ENCODE results near the gene CCDC71L.

CCDC71L gene

DNA sequence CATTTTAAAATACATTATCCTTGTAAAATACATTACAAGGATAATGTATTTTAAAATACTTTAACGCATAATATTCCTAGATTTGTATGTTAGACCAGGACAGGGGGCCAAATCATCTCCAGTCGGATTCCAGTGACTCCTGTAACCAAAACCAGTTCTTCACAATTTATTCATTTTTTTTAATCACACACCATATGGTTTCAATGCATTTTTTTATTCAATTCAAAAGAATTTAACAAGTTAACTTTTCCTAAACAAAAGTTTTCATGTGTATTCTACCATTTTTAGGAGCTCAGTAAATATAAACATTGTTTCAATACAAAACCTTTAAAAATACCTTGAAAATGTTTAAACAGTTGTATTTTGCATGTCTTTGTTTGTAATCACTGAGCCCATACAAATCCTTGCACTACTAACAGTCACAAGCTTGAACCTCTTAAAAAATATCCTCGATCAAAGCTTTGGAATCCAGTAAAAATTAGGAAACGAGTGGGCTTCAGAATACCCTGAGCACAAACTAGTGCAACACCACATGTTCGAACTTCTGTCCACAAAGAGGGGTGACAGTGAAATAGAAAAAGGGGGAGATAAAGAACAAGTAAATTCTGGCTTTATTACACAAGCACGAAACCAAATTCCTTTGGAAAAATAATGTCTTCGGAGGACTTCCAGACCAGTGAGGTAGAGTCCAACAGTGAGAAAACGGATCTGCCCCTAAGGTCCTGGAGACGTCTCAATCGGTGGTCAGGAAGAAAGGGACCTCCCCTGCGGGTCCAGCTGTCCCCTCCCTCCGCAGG is 1.6 kb downstream of the CCDC71L start:
- peak overlapping the region; percentile 57 for H3K4me3 ChIP-seq (ENCODE audit: low read depth, low read length)

DNA sequence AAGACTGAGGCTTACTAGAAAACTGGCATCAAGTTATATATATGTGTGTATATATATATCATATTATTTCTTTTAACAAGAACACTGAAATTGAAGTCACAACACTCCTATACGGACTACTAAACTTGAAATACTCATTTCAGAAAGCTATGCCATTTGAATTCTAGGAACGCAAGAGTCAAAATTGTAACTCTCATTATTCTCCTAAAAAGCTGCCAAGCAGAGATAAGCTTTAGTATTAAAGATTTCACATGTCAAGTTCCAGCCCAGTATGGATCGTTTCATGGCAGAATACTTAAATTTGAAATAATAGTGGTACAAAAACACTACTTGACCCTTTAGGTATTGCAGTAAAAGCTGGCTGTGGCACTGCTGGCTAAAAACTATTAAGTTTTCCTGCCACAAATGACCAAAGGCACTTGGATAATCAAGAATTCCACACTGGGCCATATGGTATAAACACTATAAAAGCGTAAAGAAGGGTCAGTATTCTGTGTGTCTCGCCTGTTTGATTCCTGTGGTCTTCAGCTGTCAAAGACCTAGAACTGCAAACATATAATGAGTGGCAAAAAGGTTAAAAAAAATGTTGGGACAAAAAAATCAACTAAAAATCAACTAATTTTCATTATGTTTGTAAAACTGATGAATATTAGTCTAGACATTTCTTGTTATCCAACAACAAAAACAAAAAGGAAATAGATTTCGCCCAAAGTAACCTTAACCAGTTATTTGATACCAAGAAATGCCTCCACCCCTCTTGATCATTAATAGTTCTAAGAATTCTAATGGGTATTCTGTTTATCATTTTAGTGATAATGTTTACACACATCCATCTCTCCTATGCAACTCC is 2.4 kb downstream of the CCDC71L start:
- no peak overlapping the region for H3K4me3 ChIP-seq (ENCODE audit: low read depth, low read length)

DNA sequence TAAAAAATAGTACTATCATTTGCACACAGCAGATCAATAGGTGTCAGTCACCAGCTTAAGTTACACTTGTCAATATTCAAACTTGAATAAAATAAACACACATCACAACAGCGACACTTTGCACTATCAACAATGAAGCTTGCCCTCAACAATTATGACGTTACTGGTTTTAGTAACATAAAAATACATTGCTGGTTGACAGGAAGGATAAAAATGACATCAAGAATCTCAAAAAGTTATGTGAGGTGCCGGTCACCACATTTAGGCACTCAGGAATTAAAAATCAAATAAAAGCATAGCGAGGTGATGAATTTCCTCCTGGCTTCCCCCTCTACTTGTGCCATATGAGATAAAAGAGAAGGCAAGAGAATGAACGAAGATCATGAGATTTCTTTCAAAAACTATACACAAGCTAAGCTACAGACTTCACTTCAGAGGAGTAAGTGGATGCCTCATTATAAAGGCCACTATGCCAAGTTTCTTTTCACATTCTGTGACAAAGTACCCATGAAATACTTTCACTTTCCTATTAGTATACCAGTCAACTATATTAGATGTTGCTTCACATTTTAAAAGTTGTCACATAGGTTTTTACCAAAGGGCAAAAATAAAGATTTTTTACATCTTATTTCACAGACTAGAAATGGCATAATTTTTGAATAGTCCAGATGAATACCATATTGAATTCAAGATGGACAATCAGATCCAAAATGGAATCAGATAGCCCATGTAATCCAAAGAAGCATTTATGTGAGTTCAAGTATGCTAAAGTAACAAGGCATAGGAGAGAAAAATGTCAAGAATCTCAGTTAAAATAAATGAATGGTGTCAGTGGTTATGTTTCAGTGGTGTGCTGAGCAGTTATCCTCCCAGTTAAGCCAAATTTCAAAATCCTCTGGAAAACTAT is 3.6 kb downstream of the CCDC71L start:
- no peak overlapping the region for H3K4me3 ChIP-seq (ENCODE audit: low read depth, low read length)

DNA sequence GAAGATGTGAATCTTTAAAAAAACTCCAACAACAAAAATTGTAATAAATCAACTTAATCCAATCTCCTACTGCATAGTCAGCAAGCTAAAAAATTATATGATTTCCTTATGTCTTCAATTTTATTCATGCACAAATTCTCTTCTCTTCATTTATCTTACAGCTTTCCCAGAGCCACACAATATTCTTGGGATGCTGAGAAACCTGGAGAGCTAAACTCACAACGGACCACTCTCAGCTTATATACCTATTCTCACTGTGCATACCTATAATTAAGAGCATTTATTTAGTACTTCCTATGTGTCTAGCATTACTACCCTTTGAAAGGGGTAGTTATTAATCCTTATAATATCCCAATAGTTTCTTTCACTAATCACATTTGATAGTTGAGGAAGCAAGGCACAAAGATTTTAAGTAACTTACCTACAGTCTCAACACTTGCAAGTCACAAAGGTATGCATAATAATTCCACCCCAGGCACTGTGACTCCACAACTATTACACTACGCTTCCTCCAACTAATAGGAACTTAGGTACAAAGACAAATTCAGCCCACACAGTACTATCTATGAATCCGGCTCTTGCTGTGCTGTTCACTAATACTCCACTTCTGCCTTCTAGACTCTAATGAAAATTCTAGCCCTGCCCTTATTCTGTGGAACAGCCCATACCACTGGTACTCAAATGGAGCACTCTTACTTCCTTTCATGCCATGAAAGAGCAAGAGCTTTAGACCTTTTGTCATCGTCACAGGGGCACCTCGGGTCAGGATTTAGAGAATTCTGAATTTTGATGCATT is 5.1 kb downstream of the CCDC71L start:
- no peak overlapping the region for H3K4me3 ChIP-seq (ENCODE audit: low read depth, low read length)

DNA sequence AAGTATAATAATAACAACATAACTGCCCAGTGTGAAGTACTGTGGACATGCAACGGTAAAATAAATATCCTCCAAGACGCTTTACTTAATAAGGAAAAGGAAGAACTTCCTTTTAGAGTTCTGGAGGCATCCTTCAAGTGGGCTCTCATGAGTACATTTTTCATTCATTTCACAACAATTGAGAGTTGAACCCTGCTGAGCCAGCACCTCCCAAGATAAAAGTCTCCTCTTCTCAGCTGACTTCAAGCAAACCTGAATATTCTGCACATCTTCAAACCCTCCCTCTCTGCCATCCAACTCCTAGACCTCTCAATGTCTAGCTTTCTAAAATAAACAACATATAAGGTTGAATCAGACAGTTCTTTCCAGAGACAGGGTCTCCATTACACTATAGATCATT is 7.5 kb downstream of the CCDC71L start:
- H3K4me3 ChIP-seq (ENCODE audit: low read depth, low read length) = no peak overlapping the region

DNA sequence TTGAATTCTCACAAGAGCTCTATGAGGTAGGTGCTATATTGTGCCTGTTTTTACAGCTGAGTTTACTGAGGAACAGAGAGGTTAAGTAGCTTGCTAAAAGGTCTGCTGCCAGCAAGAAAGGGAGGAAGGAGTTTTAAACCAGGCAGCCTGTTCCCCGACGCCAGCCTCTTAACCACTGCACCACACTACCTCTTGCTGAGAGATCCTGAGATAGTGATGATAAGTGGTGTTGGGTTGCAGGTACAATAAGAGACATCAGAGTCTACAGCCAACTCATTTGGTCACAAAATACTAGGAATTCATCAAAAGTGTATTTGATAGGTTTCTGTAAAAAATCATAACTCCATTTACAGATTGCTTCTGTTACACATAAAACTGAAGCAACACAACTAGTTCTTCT is 8.0 kb downstream of the CCDC71L start:
- no peak overlapping the region for H3K4me3 ChIP-seq (ENCODE audit: low read depth, low read length)

DNA sequence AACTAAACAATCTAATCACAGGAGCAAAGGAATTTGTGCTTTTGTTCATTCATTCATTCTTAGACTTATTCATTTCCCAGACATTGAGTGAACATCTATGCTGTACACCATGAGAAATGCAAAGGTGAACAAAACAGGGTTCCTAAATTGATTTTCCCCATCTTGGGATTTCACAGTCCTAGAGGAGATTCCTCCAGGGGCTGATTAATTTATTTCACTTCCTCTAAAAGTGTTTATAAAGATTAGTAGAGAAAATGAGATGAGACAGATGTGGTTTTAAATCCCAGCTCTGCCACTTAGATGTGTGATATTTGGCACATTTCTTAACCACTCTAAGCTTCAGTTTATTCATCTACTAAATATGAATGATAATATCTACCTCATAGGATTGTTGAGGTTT is 8.9 kb downstream of the CCDC71L start:
- H3K4me3 ChIP-seq (ENCODE audit: low read depth, low read length) = no peak overlapping the region

DNA sequence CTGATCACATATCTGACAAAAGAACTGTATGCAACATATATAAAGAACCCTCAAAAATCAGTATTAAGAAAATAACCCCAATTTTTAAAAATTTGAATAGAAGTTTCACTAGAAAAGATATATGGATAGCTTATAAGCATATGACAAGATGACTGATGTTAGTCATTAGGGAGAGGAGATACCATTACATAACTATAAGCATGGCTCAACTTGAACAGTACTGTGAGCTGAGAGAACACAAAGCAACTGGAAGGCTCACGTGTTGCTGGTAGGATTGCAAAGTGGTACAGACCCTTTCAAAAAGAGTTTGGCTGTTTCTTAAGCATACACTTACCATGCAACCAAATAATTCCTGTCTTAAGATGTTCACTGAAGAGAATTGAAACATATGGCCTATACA is 14.7 kb downstream of the CCDC71L start:
- H3K4me3 ChIP-seq (ENCODE audit: low read depth, low read length) = no peak overlapping the region

DNA sequence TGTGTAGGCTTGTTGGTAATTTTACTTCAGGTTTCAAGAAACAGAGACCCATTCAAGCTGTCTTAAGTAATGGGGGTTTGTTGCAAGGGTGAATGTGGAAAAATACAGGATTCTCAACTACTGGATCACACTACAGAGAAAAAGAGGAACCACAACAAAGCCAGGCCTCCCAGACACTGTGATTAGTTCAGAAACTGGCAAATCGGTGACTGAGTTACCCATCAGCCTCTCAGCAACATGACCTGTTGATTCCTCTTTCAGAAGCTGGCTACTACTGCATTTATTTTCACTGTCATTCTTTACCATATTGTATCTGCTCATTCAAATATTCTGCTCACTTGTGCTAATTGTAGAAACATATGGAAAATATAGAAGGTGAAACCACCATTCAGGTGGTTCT is 16.0 kb downstream of the CCDC71L start:
- no peak overlapping the region for H3K4me3 ChIP-seq (ENCODE audit: low read depth, low read length)

DNA sequence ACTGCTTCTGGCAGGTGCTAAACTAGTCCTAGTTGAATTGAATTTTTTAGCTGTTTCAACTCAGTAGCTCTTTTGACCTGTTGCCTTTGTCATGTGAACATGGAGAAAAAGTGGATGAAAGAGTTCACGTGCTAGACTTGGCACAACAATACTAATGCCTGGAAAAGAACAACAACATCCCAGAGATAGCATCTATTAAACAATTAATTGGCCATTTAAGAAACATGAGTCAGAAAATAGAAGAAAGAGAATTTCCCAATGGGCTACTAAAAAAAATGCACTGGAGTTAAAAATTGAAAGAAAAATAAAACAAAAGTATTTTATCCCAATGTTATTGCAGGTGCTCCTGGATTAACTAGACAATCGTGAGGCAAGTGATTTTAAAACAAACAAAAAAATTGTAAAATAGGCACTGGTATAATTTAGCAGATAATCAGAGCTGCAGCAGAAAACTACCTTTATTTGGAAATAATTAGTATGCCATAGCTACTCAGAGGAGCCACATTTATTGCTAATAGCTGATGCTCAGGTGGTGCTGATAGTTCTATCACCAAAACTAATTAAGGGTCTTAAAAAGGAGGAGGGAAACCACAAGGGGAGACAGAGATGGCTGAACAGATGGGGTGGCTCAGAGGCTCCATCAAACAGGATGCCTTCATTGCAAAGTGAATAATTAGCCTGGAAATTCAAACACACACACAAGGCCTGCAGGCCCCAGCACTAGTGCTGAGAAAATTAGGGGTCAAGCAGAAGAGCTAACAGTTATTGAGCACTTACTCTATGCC is 17.6 kb downstream of the CCDC71L start:
- H3K4me3 ChIP-seq (ENCODE audit: low read depth, low read length) = no peak overlapping the region

DNA sequence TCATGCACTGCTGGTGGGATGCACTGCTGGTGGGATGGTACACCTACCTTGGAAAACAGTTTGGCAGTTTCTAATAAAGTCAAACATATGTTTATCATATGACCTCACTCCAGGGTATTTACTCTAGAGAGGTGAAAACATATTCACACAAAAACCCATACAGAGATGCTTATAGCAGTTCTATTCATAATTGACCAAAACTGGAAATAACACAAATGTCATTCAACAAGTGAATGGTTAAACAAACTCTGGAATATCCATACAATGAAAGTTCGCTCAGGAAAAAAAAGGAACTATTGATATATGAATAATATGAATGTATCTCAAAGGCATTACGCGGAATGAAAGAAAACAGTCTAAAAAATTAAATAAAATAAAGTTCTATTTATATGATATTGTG is 19.5 kb downstream of the CCDC71L start:
- H3K4me3 ChIP-seq (ENCODE audit: low read depth, low read length) = no peak overlapping the region

DNA sequence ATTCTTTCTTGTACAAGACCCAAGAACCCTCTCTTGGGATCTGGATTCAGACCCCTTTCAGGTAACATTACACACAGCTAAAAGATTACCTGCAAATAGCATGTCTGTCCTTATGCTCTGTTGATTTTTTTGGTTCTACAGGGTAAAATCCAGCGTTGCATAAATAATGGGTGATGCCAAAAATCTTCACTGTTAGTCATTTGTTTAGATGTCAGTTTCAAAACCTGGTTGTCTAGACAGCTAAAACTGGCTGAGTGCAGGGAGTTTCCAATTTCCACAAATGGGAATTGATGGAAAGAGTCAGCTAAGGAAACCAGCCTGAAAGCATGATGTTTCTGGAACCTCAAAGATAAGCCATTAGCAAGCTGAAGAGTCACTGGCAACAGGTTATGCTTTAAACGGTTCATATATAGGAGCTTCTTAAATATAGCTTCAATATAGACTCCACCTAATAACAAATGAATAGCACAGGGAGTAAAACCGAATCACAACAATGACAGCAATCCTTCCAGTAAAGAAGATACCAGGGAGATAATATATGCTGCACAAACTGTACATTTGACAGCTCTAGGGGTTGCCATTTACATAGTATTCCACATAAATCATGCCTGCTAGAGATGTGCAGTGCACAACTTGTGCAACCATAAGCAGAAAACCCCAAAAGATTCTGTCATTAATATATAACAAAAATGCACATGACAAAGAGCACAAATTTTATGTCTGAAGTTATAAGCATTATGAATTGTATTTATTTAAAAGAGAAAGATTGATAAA is 20.4 kb downstream of the CCDC71L start:
- H3K4me3 ChIP-seq (ENCODE audit: low read depth, low read length) = no peak overlapping the region

DNA sequence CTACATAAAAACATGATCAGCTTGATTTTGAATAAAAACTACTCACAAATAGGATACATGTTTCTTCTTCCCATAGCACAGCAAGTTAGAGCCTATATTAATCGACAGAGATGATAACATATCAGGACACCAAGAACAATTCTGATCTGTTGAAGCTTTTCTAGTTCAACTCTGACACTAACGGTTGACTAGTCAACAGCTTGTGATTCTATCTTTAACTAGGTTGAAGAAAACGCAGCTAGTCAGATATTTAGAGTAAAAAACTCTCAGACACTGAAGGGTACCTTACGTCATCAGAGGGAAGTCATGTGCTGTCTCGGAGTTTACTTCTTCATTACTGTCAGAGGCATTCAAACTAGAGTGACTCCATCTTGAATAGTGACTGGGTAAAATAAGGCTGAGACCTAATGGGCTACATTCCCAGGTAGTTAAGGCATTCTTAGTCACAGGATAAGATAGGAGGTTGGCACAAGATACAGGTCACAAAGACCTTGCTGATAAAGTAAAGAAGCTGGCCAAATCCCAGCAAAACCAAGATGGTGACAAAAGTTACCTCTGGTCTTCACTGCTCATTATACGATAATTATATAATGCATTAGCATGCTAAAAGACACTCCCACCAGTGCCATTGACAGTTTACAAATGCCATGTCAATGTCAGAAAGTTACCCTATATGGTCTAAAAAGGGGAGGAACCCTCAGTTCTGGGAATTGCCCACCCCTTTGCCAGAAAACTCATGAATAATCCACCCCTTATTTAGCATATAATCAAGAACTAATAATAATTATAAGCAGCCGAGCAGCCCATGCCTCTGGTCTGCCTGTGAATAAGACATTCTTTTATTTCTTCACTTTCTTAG is 21.3 kb downstream of the CCDC71L start:
- H3K4me3 ChIP-seq (ENCODE audit: low read depth, low read length) = no peak overlapping the region

DNA sequence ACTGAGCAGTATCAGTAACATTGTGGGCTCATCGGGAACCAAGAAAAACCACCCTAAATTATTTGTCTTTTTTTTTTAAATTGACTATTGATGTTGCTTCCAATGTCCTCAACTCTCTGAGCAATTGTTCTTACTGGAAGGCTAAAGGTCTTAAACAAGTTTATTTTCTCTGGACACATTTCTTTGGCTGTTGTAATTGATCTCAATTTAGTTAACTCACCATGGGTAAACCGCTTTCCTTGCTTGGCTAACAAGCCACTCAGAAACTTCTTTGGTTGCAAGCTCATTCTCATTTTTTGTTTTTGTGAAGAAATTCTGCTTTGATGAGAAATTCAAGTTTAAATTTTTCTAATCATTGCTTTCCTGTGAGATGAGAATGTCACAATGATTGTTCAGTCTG is 25.5 kb downstream of the CCDC71L start:
- H3K4me3 ChIP-seq (ENCODE audit: low read depth, low read length) = no peak overlapping the region

DNA sequence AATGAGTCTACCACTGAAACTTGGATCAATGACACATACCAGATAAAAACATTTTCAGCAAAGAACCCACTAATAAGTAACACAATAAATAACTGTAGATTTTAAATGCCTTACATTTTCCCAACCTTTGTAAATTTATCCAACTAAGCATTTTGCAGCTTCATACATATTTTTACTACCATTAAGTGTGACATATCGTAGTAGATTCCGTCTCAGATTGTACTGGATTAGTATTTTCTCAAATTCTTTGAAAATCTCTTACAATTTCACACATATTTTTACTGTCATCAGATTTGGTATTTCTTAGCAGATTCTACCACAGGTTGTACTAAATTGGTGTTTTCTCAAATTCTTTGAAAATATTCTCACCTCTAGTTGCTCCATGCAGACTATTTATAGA is 26.0 kb downstream of the CCDC71L start:
- no peak overlapping the region for H3K4me3 ChIP-seq (ENCODE audit: low read depth, low read length)

DNA sequence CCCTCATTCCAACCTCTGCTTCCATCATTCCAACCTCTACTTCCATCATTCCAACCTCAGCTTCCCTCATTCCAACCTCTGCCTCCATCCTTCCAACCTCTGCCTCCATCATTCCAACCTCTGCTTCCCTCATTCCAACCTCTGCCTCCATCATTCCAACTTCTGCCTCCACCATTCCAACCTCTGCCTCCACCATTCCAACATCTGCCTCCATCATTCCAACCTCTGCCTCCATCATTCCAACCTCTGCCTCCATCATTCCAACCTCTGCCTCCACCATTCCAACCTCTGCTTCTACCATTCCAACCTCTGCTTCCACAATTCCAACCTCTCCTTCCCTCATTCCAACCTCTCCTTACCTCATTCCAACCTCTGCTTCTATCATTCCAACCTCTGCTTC is 30.3 kb downstream of the CCDC71L start:
- no peak overlapping the region for H3K4me3 ChIP-seq (ENCODE audit: low read depth, low read length)

DNA sequence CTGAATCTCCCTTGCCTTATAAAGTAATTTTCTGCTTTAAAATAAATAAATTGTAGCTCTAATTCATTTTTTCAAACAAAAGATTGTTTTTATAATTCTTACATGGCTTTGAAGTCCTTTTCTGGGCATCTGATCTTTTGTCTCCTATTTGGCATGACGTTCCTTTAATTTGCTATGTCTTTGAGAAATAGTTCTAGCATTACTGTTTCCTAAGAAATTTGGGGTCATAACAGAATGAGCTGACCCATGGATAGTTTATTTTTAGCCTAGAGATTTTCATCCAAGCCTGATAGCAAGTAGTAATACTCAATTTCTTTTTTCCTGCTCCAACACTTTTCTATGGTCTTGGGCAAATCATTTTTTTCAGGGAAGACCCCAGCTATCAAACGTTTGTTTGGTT is 31.4 kb downstream of the CCDC71L start:
- no peak overlapping the region for H3K4me3 ChIP-seq (ENCODE audit: low read depth, low read length)
